HG02970 (cell line): ENCODE measurements around the gene ZFP42.
"Not testable (repeated sequence)": the region's sequence is repeated elsewhere in the genome, so short reads cannot be mapped to it uniquely, and the experiment has no call there.

Experiments
- ATAC-seq: cut with Tn5 transposase; IDR thresholded peaks from one replicate; pipeline ENCODE4 v1.9.1; 2021; ENCODE audit warnings: mild to moderate bottlenecking, moderate library complexity, moderate number of reproducible peaks; ENCODE audit not compliant: unreplicated experiment, low FRiP score

ZFP42 gene

DNA sequence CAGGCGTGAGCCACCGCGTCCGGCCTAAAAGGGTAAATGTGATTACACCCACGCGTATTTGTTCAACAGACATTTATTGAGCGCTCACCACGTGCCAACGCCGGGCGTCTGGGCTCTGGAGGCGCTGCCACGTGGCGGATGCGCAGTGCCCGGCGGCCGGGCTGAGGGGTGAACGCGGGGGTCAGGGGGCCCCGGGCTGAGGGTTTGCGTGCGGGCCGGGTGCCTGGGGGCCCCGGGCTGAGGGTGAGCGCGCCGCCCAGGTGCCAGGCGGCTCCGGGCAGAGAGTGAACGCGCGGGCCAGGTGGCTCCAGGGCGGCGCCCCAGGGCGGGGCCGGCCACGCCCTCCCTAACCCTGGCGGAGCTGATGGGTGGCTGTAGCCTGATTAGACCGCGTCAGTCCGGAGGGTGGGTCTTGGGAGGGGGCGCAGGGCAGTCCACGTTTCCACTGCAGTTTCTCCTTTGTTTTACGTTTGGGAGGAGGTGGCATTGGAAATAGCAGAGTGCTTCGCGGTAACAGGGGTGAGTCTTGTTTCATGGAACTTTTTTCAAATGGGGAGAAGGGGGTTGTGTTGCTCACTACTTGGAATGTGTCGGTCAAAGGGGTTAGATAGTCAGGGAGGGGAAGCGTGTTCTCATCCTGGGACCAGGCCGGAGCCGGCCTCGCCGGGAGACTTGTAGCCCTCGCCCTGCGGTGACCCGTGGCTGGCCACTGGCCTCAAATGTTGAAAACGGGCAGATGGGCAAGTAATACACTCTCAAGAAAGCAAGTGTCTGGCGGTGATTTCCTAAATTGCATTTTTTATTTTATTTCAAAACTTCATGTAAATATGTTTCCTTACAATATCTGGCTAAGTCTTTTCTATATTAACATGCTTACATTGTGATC, at the start of gene ZFP42:
ZFP42 (plus strand) TSS at position 450 of the 886 bp plus-strand sequence. CDS start 7,037 bp downstream, outside the sequence.
- ATAC-seq: no peak

DNA sequence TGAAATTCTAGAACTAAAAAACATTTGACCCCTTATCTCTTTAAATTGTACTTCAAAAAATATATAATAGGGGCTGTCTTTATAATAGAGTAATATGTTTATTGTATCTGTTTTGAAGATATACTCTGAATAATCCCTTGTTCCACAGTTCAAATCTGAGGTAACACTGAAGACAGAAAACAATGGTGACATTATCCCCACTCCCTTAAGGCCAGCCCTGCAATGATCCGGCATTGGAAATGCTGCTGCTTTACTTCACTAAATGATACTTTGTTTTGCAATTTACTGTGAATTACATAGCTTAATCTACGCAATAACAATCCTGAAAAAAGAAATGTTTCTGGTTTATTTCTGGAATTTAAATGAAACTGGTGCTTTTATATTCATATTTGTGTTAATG, 34.4 kb upstream of the ZFP42 start:
- no peak for ATAC-seq

DNA sequence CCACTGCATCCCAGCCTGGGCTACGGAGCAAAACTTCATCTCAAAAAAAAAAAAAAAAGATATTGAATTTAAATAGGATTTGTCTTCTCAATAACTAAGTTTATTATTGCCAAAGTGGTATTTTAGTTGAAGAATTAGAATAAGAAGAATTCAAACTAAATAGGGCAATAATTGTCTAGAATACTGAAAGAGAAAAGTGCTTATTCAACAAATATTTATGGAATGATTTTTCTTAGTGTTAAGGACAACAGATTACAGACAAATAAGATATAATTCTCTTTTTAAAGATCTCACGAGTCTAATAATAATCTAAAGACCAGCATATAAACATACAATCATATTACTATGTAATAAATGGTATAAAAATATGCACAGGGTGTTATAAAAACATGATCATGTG, 33.6 kb upstream of the ZFP42 start:
- no peak for ATAC-seq

- no peak for ATAC-seq
Measured at GRCh38 chr4:187962926-187963325, 32.6 kb upstream of the ZFP42 start.

- no peak for ATAC-seq
Measured at GRCh38 chr4:187965726-187966125, 29.8 kb upstream of the ZFP42 start.

DNA sequence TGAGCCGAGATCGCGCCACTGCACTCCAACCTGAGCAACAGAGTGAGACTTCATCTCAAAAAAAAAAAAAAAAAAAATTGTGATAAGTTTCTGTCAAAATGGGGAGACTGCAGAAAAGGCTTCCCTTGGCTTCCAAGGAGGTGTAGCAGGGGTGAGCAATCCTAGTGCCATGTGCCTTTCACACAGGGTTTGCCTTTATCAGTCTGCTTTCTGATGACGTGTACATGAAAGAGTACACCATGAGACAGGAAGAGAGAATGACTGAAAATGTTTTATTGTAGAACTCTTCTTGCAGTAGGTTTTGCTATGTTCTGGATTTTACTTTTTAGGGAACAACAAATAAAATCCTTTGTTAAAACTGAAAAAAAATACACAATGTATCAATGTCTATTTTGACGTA, 23.4 kb upstream of the ZFP42 start:
- no peak for ATAC-seq

DNA sequence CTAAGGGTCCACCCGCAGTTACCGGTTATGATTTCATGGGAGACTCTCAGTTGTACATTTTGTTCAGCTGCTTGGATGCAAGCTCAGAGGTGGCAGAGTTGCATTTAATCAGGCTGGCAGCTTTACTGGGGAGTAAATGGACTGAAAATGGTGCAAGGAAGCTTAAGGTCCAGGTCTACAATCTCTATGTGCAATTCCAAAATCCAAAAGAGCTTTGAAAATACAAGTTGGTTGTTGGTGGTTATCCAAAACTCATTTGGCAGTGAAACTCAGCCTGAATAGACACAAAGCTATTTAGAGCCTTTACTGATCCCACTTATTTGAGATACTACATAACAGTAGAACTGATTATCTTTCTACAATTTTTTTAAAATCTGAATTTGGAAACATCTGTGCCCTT, 11.8 kb upstream of the ZFP42 start:
- ATAC-seq: no peak

- ATAC-seq: no peak
Measured at GRCh38 chr4:187992971-187993370, 2.6 kb upstream of the ZFP42 start.

DNA sequence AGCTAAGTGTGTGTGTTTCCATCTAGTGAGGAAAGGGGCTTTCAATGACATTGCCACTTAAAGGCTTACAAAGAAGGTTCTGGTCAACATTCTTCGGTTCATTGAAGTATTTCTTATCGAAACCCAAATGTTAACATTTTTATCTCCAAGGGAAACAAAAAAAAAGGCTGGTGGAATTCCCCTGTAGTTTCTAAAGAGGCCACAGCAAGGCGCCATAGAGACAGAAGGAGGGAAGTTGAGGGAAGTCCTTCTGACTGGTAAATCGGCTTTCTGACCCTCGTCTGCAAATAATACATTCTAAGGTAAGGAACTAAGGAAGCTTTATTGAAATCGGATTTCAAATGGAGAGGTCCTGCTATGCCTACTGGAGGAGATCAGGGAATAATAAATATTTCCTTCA, 1.7 kb upstream of the ZFP42 start:
- no peak for ATAC-seq

DNA sequence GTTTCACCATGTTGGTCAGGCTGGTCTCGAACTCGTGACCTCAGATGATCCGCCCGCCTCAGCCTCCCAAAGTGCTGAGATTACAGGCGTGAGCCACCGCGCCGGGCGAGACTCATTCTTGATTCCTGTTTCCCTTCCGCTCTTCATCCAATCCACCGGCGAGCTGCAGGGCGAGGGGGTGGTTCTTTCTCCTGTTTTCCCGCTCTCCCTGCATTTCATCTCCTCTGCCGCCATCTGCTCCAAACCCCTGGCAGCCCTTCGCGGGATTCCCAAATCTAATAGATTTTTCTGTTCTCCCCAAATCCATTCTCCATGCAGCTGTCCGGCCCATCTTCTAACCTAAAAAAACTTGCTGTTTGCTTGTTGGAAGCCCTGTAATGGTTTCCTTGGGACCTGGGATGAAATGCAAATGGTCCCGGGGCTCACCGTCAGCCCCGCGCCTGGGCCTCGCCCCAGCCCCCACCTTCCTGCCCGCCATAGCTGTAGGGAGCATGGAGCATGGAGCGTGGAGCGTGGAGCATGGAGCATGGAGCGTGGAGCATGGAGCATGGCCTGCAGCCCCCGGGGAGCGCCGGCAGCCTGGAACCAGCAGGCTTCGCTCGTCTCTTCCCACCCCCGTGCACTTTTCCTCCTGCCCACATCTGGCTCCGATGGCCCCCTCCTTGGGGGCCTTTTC, 1.1 kb downstream of the ZFP42 start:
- no peak for ATAC-seq

DNA sequence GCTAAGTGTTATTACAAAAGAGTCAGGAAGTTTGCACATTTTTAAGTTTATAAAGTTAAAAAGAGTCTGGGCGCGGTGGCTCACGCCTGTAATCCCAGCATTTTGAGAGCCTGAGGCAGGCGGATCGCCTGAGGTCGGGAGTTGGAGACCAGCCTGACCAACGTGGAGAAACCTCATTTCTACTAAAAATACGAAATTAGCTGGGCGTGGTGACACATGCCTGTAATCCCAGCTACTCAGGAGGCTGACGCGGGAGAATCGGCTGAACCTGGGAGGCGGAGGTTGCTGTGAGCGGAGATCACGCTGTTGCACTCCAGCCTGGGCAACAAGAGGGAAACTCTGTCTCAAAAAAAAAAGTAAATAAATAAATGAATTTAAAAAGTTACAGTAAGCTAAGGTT, 2.4 kb downstream of the ZFP42 start:
- not testable (repeated sequence) for ATAC-seq

DNA sequence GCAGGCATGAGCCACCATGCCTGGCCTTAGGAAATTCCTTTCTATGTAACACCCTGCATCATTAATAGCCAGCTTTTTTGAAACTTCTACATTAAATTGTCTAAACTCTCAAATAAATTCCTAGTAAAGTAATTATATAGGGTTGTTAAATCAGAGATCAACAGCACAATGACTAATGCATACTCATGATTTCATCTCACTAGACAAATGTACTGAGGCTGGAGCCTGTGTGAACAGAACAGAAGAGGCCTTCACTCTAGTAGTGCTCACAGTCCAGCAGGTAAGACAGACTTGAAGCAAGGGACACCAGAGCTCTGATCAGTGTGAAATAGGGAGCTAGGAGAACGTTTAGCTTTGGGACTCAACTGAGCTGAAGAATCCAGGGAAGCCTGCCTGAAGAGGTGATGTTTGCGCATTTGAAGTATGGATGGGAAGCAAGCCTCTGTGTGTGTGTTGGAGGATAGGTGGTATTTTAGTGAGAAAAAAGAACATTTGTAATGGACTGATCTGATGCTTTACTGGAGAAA, 3.9 kb downstream of the ZFP42 start:
- ATAC-seq: no peak

- no peak for ATAC-seq
Measured at GRCh38 chr4:188002323-188002722, 6.8 kb downstream of the ZFP42 start.

GRCh38 chr4:188002751-188003150, 7.2 kb downstream of the ZFP42 start:
- ATAC-seq: no peak

GRCh38 chr4:188005561-188005960, 10.0 kb downstream of the ZFP42 start:
- ATAC-seq: no peak

GRCh38 chr4:188006285-188006848, 10.8 kb downstream of the ZFP42 start:
- ATAC-seq: no peak

DNA sequence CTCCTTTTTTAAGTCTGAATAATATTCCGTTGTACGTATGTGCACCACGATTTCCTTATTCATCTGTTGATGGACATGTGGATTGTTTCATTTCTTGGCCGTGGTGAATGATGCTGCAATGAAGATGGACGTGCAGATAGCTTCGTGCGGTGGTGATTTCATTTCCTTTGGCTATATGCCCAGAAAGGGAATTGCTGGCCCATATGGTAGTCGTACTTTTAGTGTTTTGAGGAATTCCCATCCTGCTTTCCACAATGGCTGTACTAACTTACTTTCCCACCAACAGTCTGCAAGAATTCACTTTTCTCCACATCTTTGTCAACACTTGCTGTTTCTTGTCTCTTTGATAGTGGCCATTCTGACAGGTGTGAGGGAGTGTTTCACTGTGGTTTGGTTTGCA, 12.8 kb downstream of the ZFP42 start:
- no peak for ATAC-seq

- no peak for ATAC-seq
Measured at GRCh38 chr4:188012426-188012945, 16.9 kb downstream of the ZFP42 start.

DNA sequence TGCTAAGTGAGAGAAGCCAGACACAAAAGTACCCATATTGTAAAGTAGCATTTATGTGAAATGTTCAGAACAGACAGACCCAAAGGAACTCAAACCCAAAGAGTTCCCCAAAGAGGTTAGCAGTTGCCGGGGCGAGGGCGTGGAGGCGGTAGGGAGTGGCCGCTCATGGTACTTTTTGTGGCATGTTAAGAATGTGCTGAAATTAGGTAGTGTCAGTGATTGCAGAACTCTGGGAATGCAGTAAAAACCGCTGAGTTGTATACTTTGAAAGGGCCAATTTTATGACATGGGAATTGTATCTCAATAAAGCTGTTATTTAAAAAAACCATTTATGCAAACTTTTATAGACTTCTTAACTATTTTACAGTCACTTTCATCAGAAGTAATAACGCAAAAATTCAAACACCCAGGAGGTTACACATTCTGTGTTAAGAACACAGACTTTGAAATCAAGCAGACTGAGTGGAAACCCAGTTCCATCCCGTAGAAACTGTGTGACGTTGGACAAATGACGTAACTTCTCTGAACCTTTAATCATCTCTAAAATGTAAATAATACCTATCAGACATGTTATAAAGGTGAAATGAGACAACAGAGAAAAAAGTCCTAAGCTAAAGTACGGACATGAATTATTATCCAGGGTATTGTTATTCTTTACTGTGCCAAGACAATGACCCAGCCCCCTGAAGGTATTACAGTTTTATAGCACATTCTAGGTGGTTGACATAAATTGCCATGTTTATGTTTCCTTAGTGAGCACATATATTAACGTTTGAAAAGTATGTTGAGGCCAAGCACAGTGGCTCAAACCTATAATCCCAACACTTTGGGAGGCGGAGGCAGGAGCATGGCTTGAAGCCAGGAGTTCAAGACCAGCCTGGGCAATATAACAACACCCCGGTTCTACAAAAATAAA, 19.7 kb downstream of the ZFP42 start:
- no peak for ATAC-seq

DNA sequence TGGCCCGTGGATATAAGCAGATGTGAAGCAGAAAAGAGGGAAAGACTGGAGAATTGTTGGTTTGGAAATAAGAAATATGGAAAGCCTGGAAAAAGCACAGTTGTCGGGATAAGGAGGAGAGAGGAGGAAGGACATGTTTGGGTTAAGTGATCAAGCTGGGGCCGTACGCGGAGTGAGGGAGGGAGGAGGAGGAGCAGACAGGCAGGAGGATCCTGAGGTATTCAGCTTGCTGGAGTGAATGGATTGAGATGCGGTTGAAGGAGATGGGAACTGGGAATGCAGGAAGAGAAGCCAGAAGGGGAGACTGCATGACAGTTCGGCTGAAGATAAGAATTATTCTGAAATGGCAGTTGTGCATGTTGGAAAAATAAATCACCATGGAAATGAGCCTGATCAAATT, 21.2 kb downstream of the ZFP42 start:
- no peak for ATAC-seq
